Activated T-helper 1 cell treated with anti-CD3 and anti-CD28 coated beads, Interleukin-12 subunit alpha, Interleukin-12 subunit beta, Interleukin-2, Interleukin-4 antibody, amounts not matched to agents 30 ng/mL and 10 ng/mL and 1 ng/mL, durations not matched to agents 14 hours and 24 hours and 36 hours (primary cell): Measurements from ENCODE around the gene TRAP1. TPM values are rescaled to one million over a fixed set of nuclear protein-coding genes. Genes with fewer than 3 reads are reported as not detected.
"Not testable (repeated sequence)": the region's sequence is repeated elsewhere in the genome, so short reads cannot be mapped to it uniquely, and the experiment has no call there.

Source experiments
- DNase-seq: peaks from one replicate; pipeline ENCODE4 v3.0.0; 2021; ENCODE audit warnings: low spot score
- H3K27ac Mint-ChIP-seq: one replicate; pipeline ENCODE4 v1.8.0; 2021; ENCODE audit warnings: mild to moderate bottlenecking, mixed read lengths
- H3K27me3 Mint-ChIP-seq: one replicate; pipeline ENCODE4 v1.8.0; 2022; ENCODE audit warnings: mild to moderate bottlenecking, moderate library complexity, mixed read lengths; ENCODE audit not compliant: insufficient read depth
- H3K36me3 Mint-ChIP-seq: one replicate; pipeline ENCODE4 v1.8.0; 2021; ENCODE audit warnings: low read depth, mixed read lengths
- H3K4me1 Mint-ChIP-seq: one replicate; pipeline ENCODE4 v1.8.0; 2021; ENCODE audit warnings: low read depth, mixed read lengths
- H3K4me3 Mint-ChIP-seq: one replicate; pipeline ENCODE4 v1.8.0; 2021; ENCODE audit warnings: mild to moderate bottlenecking, moderate library complexity, mixed read lengths
- H3K9me3 Mint-ChIP-seq: one replicate; pipeline ENCODE4 v1.8.0; 2021; ENCODE audit warnings: mixed read lengths
- intact Hi-C: fragments of 100-400 bp; cut with micrococcal nuclease; formaldehyde crosslinking; loops from one replicate; pipeline ENCODE4 v1.15.1; 2024
- total RNA-seq: library from RNA; stranded (reverse); gene quantifications from 2 replicates; pipeline ENCODE4 v1.2.3, GENCODE V29; 2022

The TRAP1 gene
- total RNA-seq, 1 donor from 2014 or later: 353 TPM

DNA sequence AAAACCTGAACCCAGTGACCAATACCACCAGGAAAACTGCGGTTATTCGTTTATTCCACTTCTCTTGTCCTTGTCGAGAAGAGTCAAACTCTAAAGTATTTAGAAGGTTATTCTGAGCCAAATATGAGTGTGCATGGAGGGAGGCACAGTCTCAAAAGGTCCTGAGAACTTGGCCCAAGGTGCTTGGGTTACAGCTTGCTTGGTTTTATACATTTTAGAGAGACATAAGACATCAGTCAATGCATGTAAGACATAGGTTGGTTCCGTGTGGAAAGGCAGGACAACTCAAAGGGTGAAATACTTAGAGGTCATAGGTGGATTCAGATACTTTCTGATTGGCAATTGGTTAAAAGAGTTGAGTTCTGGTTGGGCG, 681 bp upstream of the TRAP1 start:
- H3K27ac Mint-ChIP-seq: peak overlapping the region; percentile 86
- no peaks in the 10 kb centered on the region for H3K9me3 Mint-ChIP-seq
- peak overlapping the region; percentile 91 for H3K4me3 Mint-ChIP-seq
- intact Hi-C loops: no loop called here
- peaks cover 33% of the 10 kb centered on the region for H3K4me1 Mint-ChIP-seq
- peaks cover 15% of the 10 kb centered on the region for H3K36me3 Mint-ChIP-seq
- peaks cover 2% of the 10 kb centered on the region for H3K27me3 Mint-ChIP-seq
- DNase-seq: no peak

DNA sequence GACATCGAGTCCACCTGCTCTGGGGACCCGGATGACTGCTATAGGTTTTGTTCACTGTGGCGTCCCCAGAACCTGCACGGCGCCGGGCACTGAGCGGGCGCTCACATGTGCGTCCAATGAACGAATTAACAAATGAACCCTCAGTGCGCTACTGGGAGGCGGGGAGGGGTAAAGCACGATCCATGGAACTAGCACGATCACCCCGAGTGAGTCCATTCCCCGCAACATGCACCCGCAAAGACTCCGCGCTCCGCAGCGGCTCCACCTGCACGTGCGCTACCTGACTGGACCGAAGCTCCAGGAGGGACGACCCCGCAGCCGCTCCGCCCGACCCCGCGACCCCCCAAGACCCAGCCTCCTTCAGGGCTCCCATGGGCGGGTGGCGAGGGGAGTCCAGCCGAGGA, 491 bp downstream of the TRAP1 start:
- H3K9me3 Mint-ChIP-seq: no peaks in the 10 kb centered on the region
- intact Hi-C loops: loop anchor here (1.0 to 2.0 kb wide), 4 partner anchors 26 to 536 kb away; partner anchors contain the start of genes CREBBP and SLX4
- peaks cover 17% of the 10 kb centered on the region for H3K36me3 Mint-ChIP-seq
- peaks cover 2% of the 10 kb centered on the region for H3K27me3 Mint-ChIP-seq
- peaks cover 33% of the 10 kb centered on the region for H3K4me1 Mint-ChIP-seq
- peak overlapping the region; percentile 90 for H3K27ac Mint-ChIP-seq
- peak; percentile 12 for DNase-seq
- peak overlapping the region; percentile 91 for H3K4me3 Mint-ChIP-seq

DNA sequence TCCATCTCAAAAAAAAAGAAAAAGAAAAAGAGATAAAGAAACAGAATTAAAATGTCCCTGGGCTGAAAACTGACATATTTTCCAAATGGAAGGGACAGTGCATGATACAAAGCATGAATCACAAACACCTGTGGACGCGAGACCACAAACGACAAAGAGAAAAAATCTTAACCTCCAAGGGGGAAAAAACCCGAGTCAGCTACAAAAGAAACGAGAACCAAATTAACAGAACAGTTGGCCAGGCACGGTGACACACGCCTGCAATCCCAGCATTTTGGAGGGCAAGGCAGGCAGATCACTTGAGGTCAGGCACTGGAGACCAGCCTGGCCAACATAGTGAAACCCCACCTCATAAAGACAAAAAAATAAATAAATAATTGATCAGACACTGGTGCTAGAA, 1.9 kb downstream of the TRAP1 start:
- H3K9me3 Mint-ChIP-seq: no peaks in the 10 kb centered on the region
- intact Hi-C loops: no loop called here
- H3K27ac Mint-ChIP-seq: no peak overlapping the region
- peaks cover 17% of the 10 kb centered on the region for H3K36me3 Mint-ChIP-seq
- no peak for DNase-seq
- H3K4me3 Mint-ChIP-seq: peak overlapping the region; percentile 53
- peaks cover 33% of the 10 kb centered on the region for H3K4me1 Mint-ChIP-seq
- H3K27me3 Mint-ChIP-seq: no peaks in the 10 kb centered on the region

DNA sequence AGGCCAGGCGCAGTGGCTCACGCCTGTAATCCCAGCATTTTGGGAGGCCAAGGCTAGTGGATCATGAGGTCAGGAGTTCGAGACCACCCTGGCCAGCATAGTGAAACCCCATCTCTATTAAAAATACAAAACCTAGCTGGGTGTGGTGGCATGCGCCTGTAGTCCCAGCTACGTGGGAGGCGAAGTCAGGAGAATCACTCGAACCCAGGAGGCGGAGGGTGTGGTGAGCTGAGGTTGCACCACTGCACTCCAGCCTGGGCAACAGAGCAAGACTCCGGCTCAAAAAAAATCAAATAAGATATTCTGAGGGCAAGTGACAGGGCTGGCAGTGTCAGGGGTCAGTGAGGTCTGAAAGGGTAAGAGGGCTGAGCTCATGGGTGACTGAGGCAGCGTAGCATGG, 2.9 kb downstream of the TRAP1 start:
- Mint-ChIP-seq H3K4me1 (peaks cover 33% of the 10 kb centered on the region), H3K4me3 (peak overlapping the region; percentile 19), H3K36me3 (peaks cover 17% of the 10 kb centered on the region)
- H3K27me3 Mint-ChIP-seq, intact Hi-C loops, DNase-seq, H3K27ac Mint-ChIP-seq, H3K9me3 Mint-ChIP-seq: not testable (repeated sequence)

DNA sequence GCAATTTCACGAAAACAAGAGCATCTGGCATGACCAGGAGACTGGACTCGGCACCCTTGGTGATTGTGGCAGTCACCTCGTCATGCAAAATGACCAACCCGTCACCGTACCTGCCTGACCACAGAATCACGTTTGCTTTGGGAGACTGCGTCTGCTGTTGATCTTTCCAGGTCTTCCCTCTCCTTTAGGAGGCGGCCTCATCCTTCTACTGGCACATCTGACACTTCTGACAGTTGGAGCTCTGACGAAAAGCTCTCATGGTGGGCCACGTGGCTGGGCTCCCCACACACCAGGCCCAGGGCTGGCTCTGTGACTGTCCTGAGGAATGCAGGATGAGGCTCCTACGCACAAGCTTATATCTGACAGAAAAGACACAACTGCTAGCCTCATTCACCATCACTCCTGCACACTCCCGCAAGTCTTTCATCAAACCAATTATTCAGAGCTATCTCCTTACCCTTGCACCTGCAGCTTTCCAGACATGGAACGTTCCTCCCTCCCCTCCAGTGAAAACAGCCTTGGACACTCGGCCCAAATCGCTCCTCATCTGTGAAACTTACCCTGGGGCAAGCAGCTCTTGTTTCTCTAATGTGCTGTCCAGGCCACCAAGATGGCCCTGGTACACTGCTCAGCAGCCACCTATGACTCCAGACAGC, 3.6 kb downstream of the TRAP1 start:
- H3K27ac Mint-ChIP-seq: no peak overlapping the region
- H3K36me3 Mint-ChIP-seq: peaks cover 17% of the 10 kb centered on the region
- intact Hi-C loops: no loop called here
- H3K4me3 Mint-ChIP-seq: no peak overlapping the region
- no peak for DNase-seq
- no peaks in the 10 kb centered on the region for H3K9me3 Mint-ChIP-seq
- peaks cover 33% of the 10 kb centered on the region for H3K4me1 Mint-ChIP-seq
- no peaks in the 10 kb centered on the region for H3K27me3 Mint-ChIP-seq

DNA sequence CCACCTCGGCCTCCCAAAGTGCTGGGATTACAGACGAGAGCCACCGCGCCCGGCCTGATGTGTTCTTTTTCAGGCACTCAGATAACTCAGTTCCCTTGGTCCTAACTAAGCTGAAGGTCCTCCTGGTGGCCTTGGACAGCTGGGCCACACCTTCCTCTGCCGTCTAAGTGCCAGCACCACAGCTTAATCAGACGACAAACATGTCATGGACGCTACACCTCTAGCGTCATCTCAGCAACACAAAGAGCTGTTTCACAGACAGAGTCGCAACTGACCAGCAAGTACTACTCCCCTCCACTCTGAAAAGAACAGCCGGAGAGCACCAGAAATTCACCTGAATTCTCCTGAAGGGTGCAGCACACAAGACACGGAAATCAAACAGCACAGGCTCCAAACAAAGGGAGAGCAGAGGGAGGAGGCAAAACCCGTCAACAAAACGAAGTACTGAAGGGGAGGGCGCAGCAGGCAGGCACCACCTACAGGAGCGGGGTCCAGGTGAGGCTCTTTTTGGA, 4.4 kb downstream of the TRAP1 start:
- no peak for DNase-seq
- H3K4me1 Mint-ChIP-seq: peaks cover 29% of the 10 kb centered on the region
- H3K9me3 Mint-ChIP-seq: no peaks in the 10 kb centered on the region
- intact Hi-C loops: no loop called here
- H3K36me3 Mint-ChIP-seq: peaks cover 17% of the 10 kb centered on the region
- no peaks in the 10 kb centered on the region for H3K27me3 Mint-ChIP-seq
- no peak overlapping the region for H3K4me3 Mint-ChIP-seq
- no peak overlapping the region for H3K27ac Mint-ChIP-seq

DNA sequence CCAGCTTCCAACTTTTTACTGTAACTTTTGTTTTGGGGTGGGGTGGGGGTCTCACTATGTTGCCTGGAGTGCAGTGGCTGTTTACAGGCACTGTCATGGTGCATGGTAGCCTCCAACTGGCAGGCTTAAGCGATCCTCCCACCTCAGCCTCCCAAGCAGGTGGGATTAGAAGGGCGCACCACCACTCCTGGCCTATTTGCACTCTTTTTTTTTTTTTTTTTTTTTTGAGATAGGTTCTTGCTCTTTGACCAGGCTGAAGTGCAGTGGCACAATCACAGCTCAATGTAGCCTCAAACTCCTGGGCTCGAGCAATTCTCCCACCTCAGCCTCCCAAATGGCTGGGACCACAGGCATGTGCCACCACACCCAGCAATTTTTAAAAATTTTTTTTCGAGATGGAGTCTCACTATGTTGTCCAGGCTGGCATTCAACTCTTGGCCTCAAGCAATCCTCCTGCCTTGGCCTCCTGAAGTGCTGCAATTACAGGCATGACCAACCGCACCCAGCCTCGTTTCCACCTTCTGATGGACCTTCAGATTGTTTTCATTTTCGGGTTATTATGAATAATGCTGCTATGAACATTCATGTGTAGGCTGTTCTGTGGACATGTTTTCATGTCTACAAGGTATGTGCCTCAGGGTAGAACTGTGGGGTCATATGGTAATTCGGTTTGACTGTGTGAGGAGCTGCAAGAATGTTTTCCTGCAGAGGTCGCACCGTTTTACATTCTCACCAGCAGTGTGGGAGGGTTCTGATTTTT, 10.9 kb downstream of the TRAP1 start:
- no peak overlapping the region for H3K4me3 Mint-ChIP-seq
- DNase-seq: no peak
- intact Hi-C loops: no loop called here
- peaks cover 5% of the 10 kb centered on the region for H3K36me3 Mint-ChIP-seq
- H3K27ac Mint-ChIP-seq: no peak overlapping the region
- H3K9me3 Mint-ChIP-seq: no peaks in the 10 kb centered on the region
- no peaks in the 10 kb centered on the region for H3K27me3 Mint-ChIP-seq
- no peaks in the 10 kb centered on the region for H3K4me1 Mint-ChIP-seq

DNA sequence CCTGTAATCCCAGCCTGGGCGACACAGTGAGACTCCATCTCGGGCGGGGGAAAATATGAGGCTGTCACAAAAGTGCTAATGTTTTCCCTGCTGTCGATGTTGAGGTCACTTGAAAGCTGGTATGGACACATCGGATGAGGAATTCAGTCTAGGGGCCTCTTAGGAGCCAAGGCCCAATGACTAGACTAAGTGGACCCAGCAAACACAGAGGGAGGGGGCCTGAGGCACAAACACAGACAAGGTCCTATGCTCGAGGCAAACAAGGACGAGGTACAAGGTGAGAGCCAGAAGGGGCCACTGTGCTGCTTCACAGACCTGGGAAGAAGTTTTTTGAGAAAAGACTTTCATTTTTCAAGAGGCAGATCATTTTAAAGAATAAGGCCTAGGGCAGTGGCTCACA, 15.2 kb downstream of the TRAP1 start:
- intact Hi-C loops: loop anchor here (5.0 kb wide), 1 partner anchor 65 kb away; no protein-coding TSS in a partner anchor
- Mint-ChIP-seq H3K9me3 (no peaks in the 10 kb centered on the region), H3K27ac (no peak overlapping the region)

DNA sequence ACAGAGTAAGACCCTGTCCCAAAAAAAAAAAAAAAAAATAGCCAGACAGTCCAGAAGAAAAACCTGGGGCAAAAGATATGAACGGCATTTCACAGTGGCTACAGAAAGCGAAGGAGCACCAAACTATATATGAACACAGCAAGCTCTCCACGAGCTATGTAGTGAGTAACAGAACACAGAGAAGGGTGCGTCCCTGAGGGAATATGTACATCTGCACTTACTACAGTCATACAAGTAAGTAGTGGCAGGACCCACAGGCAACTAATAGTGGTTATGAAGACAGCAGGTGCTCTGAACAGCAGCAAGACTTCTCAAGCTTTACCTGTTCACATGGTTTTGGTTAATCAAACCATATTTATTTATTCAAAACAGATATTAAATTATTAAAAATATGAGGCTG, 15.8 kb downstream of the TRAP1 start:
- H3K9me3 Mint-ChIP-seq: no peaks in the 10 kb centered on the region
- H3K27me3 Mint-ChIP-seq: no peaks in the 10 kb centered on the region
- H3K36me3 Mint-ChIP-seq: peaks cover 5% of the 10 kb centered on the region
- intact Hi-C loops: loop anchor here (5.0 kb wide), 1 partner anchor 64 kb away; no protein-coding TSS in a partner anchor
- H3K4me1 Mint-ChIP-seq: no peaks in the 10 kb centered on the region
- DNase-seq: no peak
- H3K4me3 Mint-ChIP-seq: no peak overlapping the region
- H3K27ac Mint-ChIP-seq: no peak overlapping the region

More for the DNA sequence above, 15.2 kb downstream of the TRAP1 start:
- Mint-ChIP-seq H3K4me3 (no peak overlapping the region), H3K4me1 (no peaks in the 10 kb centered on the region), H3K27me3 (no peaks in the 10 kb centered on the region), H3K36me3 (peaks cover 5% of the 10 kb centered on the region)
- no peak for DNase-seq

DNA sequence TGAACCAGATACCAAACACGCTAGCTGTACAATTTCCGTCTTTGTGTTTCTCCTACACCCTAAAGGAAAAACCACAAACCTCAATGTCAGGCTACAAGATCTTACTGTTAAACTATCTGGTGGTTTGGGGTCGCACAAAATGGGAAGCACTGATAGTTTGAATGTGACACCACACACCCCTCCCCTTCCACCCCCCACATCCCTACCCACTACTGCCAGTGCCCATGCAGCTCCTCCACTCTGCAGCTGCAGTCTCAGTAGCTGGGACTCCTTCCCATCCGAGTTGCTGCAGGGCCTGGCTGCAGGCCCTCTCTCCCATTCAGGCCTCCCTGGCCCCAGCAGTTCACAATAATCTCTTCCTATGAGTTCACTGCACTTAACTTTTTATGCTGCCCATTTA, 18.4 kb downstream of the TRAP1 start:
- no peak overlapping the region for H3K4me3 Mint-ChIP-seq

DNA sequence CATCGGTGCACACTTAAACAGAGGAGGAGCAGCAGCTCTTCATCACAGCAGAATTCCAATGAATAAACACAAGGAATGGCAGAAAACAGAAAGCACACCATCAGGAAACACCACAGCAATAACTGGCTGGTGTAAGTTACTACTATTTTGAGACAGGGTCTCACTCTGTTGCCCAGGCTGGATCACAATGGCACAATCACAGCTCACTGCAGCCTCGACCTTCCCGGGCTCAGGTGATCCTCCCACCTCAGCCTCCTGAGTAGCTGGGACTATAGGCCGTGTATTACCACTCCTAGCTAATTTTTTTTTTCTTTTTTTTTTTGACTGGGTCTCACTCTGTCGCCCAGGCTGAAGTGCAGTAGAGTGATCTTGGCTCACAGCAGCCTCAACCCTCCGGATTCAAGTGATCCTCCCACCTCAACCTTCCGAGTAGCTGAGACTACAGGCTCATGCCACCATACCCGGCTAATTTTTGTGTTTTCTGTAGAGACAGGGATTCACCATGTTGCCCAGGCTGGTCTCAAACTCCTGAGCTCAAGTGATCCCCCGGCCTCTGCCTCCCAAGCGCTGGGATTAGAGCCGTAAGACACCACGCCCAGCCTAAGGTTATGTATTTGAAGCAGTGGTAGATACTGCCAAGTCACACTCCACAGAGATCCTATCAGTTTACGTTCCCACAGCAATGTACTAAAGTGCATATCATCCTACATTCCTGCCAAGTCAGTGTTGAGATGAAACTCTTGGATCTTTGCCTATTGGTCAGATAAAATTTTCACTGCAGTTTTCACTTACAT, 20.7 kb downstream of the TRAP1 start:
- no peaks in the 10 kb centered on the region for H3K4me1 Mint-ChIP-seq
- H3K9me3 Mint-ChIP-seq: no peaks in the 10 kb centered on the region
- peaks cover 5% of the 10 kb centered on the region for H3K36me3 Mint-ChIP-seq
- intact Hi-C loops: no loop called here
- no peaks in the 10 kb centered on the region for H3K27me3 Mint-ChIP-seq
- H3K4me3 Mint-ChIP-seq: no peak overlapping the region
- no peak overlapping the region for H3K27ac Mint-ChIP-seq
- DNase-seq: no peak

More for the DNA sequence above, 18.4 kb downstream of the TRAP1 start:
- Mint-ChIP-seq H3K27ac (no peak overlapping the region), H3K36me3 (peaks cover 8% of the 10 kb centered on the region), H3K27me3 (no peaks in the 10 kb centered on the region), H3K9me3 (no peaks in the 10 kb centered on the region), H3K4me1 (no peaks in the 10 kb centered on the region)
- DNase-seq: no peak
- intact Hi-C loops: no loop called here

DNA sequence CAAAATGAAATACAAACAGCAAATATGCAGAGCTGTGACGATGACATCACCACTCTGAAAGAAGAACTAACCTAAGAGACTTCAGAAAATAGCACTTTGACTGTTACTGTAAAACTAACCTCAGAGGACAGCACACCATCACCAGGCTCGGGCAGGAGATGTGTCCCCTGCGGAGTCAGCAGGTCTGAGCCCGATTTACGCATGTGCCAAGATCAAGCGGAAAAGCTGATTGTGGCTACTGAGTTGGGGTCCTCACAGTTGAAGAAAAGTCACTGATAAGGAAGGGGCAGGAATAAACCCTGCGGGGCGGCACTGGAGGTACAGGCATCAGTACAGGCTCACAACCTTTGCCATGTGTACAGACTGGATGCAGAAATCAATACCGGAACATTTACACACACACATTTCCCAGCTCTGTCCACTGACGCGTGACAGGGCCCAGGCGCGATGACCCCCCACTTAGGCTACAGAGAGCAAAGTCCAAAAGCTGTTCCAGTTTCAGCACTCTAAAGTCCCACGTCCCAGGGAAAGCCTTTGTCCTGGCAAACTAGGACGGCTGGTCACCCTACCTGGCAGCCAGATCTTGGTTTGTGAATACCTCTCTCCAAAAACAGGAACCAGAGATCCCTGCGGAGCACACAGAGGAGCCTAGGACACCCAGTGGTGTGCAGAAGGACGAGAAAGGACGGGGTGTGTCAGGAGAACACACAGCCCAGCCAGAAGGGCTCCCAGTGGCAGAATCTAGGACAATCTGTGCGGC, 21.5 kb downstream of the TRAP1 start:
- H3K27ac Mint-ChIP-seq: no peak overlapping the region
- no peak for DNase-seq
- H3K36me3 Mint-ChIP-seq: peaks cover 5% of the 10 kb centered on the region
- no peak overlapping the region for H3K4me3 Mint-ChIP-seq
- H3K27me3 Mint-ChIP-seq: no peaks in the 10 kb centered on the region
- no peaks in the 10 kb centered on the region for H3K9me3 Mint-ChIP-seq
- intact Hi-C loops: no loop called here
- peaks cover 2% of the 10 kb centered on the region for H3K4me1 Mint-ChIP-seq
